SK-N-SH (cell line): Measurements from ENCODE around the gene PXMP2.

Source experiments
- CHD2 ChIP-seq: fragments of 150-350 bp; IDR thresholded peaks from 2 replicates; pipeline ENCODE4 v1.6.1; 2018; ENCODE audit warnings: low read length; ENCODE audit not compliant: partially characterized antibody
- EZH2phosphoT487 ChIP-seq: fragments of 200-600 bp; sonication (generic); IDR thresholded peaks from 2 replicates; pipeline ENCODE4 v1.6.1; 2017; ENCODE audit warnings: low read depth, mixed run types, mild to moderate bottlenecking, antibody characterized with exemption, moderate library complexity, borderline replicate concordance
- NRF1 ChIP-seq: IDR thresholded peaks from 2 replicates; pipeline ENCODE4 v1.6.1; 2012; ENCODE audit warnings: low read depth, mild to moderate bottlenecking, low read length
- POLR2AphosphoS5 ChIP-seq: IDR thresholded peaks from 2 replicates; pipeline ENCODE4 v1.6.1; 2012; ENCODE audit warnings: low read depth, low read length
- RAD21 ChIP-seq: IDR thresholded peaks from 2 replicates; pipeline ENCODE4 v1.6.1; 2012; ENCODE audit warnings: mild to moderate bottlenecking, low read length
- TAF1 ChIP-seq: IDR thresholded peaks from 2 replicates; pipeline ENCODE4 v1.6.1; 2012; ENCODE audit warnings: low read depth, mild to moderate bottlenecking, low read length, moderate library complexity, borderline replicate concordance
- YY1 ChIP-seq: IDR thresholded peaks from 2 replicates; pipeline ENCODE4 v1.4.0; 2012; ENCODE audit warnings: low read depth, mild to moderate bottlenecking
- TF ChIP-seq, protein P1 (sequence below): fragments of 200-600 bp; sonication (generic); IDR thresholded peaks from 2 replicates; pipeline ENCODE4 v1.6.1; 2017; ENCODE audit warnings: antibody characterized with exemption, mild to moderate bottlenecking, moderate library complexity
- TF ChIP-seq, protein P2 (sequence below): IDR thresholded peaks from 2 replicates; pipeline ENCODE4 v1.4.0; 2012; ENCODE audit warnings: low read depth

DNA sequence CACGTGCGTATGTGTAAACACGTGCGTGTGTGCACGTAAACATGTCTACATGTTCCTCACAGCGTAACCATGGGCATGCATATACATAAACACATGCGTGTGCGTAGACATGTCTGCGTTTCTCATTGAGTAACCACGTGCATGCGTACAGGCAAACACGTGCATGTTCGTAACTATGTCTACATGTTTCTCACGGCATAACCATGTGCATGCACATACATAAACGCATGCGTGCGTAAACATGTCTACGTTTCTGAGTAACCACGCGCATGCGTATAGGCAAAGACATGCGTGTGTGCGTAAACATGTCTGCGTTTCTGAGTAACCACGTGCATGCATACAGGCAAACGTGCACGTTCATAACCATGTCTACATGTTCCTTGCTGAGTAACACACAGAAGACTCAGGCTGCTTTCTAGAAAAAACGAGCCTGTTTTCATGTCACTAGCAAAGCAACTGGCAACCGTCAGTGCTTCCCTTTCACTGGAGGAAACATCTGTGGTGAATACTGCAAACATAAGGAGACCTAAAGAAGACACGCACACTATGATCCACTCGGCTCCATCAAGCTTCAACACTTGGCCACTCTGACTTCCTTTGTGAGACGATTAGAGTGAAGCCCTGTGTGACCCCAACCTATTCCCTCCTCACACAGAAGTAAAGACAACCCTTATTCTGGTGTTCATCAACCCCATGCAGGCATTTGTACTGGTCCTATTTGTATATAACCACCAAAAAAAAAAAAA is 29.1 kb upstream of the PXMP2 start:
- TF ChIP-seq RAD21: no peak
- TF ChIP-seq, protein P1, sequence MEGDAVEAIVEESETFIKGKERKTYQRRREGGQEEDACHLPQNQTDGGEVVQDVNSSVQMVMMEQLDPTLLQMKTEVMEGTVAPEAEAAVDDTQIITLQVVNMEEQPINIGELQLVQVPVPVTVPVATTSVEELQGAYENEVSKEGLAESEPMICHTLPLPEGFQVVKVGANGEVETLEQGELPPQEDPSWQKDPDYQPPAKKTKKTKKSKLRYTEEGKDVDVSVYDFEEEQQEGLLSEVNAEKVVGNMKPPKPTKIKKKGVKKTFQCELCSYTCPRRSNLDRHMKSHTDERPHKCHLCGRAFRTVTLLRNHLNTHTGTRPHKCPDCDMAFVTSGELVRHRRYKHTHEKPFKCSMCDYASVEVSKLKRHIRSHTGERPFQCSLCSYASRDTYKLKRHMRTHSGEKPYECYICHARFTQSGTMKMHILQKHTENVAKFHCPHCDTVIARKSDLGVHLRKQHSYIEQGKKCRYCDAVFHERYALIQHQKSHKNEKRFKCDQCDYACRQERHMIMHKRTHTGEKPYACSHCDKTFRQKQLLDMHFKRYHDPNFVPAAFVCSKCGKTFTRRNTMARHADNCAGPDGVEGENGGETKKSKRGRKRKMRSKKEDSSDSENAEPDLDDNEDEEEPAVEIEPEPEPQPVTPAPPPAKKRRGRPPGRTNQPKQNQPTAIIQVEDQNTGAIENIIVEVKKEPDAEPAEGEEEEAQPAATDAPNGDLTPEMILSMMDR: no peak
- no peak for TF ChIP-seq CHD2
- TF ChIP-seq EZH2phosphoT487: no peak
- TF ChIP-seq TAF1: no peak
- no peak for TF ChIP-seq YY1
- TF ChIP-seq POLR2AphosphoS5: no peak
- TF ChIP-seq, protein P2, sequence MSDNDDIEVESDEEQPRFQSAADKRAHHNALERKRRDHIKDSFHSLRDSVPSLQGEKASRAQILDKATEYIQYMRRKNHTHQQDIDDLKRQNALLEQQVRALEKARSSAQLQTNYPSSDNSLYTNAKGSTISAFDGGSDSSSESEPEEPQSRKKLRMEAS: no peak
- TF ChIP-seq NRF1: no peak
